ELF-1 (cell line): Measurements from ENCODE around the gene GUCY2C.
A peak's percentile ranks its signal among the peaks of the same experiment; 100 is the strongest.
"Not testable (repeated sequence)": the region's sequence is repeated elsewhere in the genome, so short reads cannot be mapped to it uniquely, and the experiment has no call there.

Experiments used
- DNase-seq: peaks from one replicate; pipeline ENCODE4 v3.0.0-alpha.2; 2016; ENCODE audit warnings: low read depth, low spot score

Gene GUCY2C

DNA sequence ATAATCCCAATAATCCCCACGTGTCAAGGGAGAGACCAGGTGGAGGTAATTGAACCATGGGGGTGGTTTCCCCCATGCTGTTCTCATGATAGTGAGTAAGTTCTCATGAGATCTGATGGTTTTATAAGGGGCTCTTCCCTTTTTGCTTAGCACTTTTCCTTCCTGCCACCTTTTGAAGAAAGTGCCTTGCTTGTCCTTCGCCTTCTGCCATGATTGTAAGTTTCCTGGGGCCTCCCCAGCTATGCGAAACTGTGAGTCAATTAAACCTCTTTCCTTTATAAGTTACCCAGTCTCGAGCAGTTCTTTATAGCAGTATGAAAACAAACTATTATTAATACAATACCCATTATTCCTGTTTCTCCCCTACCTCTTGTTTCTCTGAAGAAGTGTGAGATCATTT is 14.2 kb downstream of the GUCY2C start:
- not testable (repeated sequence) for DNase-seq

- DNase-seq = no peak
Observed at GRCh38 chr12:14681625-14682024, 14.8 kb downstream of the GUCY2C start.

GRCh38 chr12:14681190-14681589 is 15.2 kb downstream of the GUCY2C start:
- DNase-seq = no peak

- DNase-seq = no peak
Observed at GRCh38 chr12:14678547-14679150, 17.8 kb downstream of the GUCY2C start.

- DNase-seq = no peak
Observed at GRCh38 chr12:14668591-14668990, 27.8 kb downstream of the GUCY2C start.

- peak; percentile 78 for DNase-seq
Observed at GRCh38 chr12:14665354-14666348, 30.7 kb downstream of the GUCY2C start.

- DNase-seq = no peak
Observed at GRCh38 chr12:14664434-14665023, 31.9 kb downstream of the GUCY2C start.

- no peak for DNase-seq
Observed at GRCh38 chr12:14663002-14663401, 33.4 kb downstream of the GUCY2C start.

DNA sequence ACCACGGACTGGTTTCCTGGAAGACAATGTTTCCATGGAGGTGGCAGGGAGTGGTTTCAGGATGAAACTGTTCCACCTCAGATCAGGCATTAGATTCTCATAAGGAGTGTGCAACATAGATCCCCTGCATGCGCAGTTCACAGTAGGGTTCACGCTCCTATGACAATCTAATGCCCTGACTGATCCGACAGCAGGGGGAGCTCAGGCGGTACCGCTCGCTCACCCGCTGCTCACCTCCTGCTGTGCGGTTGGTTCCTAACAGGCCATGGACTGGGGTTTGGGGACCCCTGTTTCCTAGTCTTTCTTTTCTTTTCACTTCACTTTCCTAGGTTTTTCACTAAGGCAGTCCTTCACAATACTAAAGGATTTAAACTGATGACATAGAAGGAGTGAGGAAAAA is 39.6 kb downstream of the GUCY2C start:
- peak; percentile 11 for DNase-seq

DNA sequence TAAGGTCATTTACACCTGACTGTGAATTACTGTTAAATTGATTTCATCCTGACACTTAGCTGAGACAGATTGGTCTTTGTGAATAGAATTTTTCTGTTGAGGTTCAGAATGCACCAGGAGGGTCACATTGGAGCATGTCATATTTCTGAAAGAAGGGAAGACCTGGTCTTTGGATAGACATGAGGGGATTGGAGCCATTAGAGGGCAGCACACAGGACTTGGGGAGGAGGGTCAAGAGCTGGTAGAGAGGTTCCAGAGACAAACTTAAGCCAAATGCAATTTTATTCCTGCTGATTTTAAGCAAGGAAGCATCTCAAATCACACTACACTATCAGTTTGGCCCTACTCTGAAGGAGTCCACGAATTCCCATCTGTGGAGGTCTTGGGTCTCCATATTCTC is 41.1 kb downstream of the GUCY2C start:
- DNase-seq = no peak

- DNase-seq = no peak
Observed at GRCh38 chr12:14654842-14655241, 41.6 kb downstream of the GUCY2C start.

DNA sequence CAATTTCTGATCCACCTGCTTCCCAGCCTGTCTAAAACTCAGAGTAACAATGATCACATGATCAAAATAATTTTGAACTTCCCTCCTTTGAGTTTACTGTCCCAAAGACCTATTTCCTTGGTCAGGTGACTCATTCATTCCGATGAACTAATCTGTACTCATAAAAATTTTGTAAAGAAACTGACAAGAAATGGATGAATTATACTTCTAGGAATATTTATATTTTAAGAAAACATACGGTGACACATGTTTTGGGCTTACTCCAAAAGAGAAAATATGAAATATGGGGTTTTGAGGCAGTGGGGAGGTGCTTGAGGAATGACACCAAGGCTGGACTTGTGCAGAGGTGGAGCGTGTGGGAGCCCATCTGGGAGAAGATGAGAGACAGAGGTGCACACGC is 42.0 kb downstream of the GUCY2C start:
- DNase-seq = no peak

DNA sequence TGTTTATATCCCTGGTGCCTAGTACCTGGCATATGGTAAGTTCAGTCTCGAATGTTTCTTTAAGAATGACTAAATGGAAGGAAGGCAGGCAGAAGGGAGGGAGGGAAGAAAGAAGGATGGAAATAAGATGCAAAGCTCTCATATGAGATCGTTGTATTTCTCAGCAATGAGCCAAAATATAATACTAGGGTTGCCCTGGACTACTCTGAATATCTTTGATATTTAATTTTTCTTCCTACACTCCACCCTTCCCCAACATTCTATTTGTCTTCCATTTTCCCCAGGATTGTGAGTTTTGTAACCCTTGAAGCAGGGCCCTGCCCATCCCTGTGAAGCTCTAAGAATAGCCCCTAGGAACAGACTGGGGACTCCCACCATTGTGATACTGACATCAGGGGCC is 43.9 kb downstream of the GUCY2C start:
- DNase-seq = no peak

DNA sequence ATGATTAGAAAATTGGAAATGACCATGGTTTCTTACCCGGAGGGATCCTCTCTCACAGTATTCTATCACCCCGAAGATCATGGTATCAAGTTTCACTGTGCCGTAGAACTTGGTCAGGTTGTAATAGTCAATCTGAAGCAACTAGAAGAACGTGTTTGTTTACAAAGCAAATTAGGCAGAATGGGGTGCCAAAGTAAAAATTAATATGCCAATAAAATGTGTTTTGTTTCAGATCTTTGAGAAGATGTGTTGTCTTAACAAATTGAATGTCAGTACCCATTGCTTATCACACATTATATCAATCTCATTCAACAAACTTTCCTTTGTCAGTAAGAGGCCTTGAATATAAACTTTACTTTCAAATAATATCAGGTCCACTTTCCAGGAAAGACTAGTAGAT is 45.0 kb downstream of the GUCY2C start:
- DNase-seq = no peak

DNA sequence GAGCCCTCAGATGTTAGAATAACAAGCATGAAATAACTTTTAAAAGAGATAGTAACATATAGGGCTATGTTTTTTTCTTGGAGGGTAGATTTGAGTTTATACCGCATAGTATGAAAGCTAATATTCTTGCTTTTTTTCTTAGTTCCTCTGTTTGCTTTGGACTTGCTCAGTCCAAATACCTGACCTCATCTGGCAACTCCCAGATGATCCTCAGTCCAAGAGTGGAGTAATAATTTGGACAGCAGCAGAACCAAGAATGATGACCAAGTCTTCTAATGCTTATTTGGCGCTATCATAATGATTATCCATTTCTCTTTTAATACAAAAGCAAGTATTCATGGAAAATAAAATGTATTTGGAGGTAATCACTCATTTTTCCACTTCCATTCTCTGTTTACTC is 45.6 kb downstream of the GUCY2C start:
- no peak for DNase-seq

- no peak for DNase-seq
Observed at GRCh38 chr12:14647028-14647750, 49.2 kb downstream of the GUCY2C start.

- DNase-seq = no peak
Observed at GRCh38 chr12:14643251-14643650, 53.1 kb downstream of the GUCY2C start.

GRCh38 chr12:14638066-14638465 is 58.3 kb downstream of the GUCY2C start:
- no peak for DNase-seq

DNA sequence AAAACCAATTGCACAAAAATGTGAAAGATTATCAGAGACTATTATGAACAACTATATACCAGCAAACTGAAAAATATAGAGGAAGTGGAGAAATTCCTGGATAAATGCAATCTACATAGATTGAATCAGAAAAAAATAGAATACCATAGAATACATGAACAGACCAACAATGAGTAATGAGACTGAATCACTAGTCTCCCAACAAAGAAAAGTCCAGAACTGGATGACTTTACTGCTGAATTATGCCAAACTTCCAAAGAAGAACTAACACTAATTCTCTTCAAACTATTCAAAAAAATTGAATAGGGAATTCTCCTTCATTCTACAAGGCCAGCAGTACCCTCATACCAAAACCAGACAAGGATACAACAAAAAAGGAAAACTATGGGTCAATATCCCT is 60.6 kb downstream of the GUCY2C start:
- no peak for DNase-seq

DNA sequence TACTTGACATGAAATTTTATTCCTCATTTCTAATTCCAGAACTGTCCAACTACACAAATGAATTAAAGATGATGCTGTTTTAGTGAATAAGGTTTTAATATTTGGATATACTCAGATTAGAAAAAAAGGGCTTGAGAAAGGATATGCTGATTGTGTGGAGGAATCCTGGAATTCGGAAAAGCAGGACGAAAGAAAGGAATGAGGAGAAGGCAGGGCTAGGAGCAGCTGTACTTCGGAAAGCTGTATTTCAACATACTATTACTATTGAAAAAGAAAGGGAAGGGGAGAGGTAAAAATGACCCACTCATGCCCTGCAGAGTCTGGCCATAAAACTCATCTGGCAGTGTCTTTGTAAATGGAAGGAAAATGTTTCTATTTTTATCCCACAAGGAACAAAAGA is 65.6 kb downstream of the GUCY2C start:
- DNase-seq = no peak

- DNase-seq = peak; percentile 73
Observed at GRCh38 chr12:14629832-14630710, 66.3 kb downstream of the GUCY2C start.
